Esophagus muscularis mucosa (tissue), 4 donors: ENCODE results near the gene SFMBT1. TPM values are rescaled to one million over a fixed set of nuclear protein-coding genes. Genes with fewer than 3 reads are reported as not detected.

Source experiments
- DNase-seq: peaks from one replicate; pipeline ENCODE4 v3.0.0-alpha.2; 2017; ENCODE audit errors: extremely low spot score
- H3K27ac ChIP-seq, 4 donors: fragments of 200-600 bp; sonication (generic); replicated peaks in 1 of 4; 1 replicate in 3 of 4; 2 replicates in 1 of 4; pipeline ENCODE4 v1.5.1; 2016 to 2019; ENCODE audit warnings: mild to moderate bottlenecking in 1 of 4
- H3K27me3 ChIP-seq, 4 donors: fragments of 200-600 bp; sonication (generic); one replicate each; pipeline versions ENCODE4 v1.5.1 to v1.6.0; 2016 to 2019
- H3K36me3 ChIP-seq, 4 donors: fragments of 200-600 bp; sonication (generic); one replicate each; pipeline ENCODE4 v1.5.1; 2016 to 2019
- H3K4me1 ChIP-seq, 4 donors: fragments of 200-600 bp; sonication (generic); one replicate each; pipeline ENCODE4 v1.5.1; 2016 to 2019
- H3K4me3 ChIP-seq, 4 donors: fragments of 200-600 bp; sonication (generic); 1 replicate in 2 of 4; 2 replicates in 2 of 4; pipeline ENCODE4 v1.5.1; 2016 to 2019; ENCODE audit warnings: mild to moderate bottlenecking in 4 of 4, moderate library complexity in 1 of 4
- H3K9me3 ChIP-seq, 4 donors: fragments of 200-600 bp; sonication (generic); 1 replicate in 3 of 4; 2 replicates in 1 of 4; pipeline ENCODE4 v1.5.1; 2016 to 2019
- CTCF ChIP-seq, 3 experiments: fragments of 200-600 bp in 2 of 3; fragments of 450-650 bp in 1 of 3; sonication (generic) in 2 of 3; IDR thresholded peaks; one replicate each; pipeline ENCODE4 v1.5.1; 2017 to 2019; ENCODE audit warnings: antibody characterized with exemption in 3 of 3, mild to moderate bottlenecking in 2 of 3, moderate library complexity in 1 of 3
- EP300 ChIP-seq: sonication (generic); formaldehyde crosslinking; IDR thresholded peaks from one replicate; pipeline ENCODE4 v1.6.1; 2017; ENCODE audit warnings: antibody characterized with exemption
- POLR2A ChIP-seq: fragments of 450-650 bp; IDR thresholded peaks from one replicate; pipeline ENCODE4 v1.6.1; 2017; ENCODE audit warnings: antibody characterized with exemption, moderate library complexity, mild to moderate bottlenecking, low read depth
- POLR2AphosphoS5 ChIP-seq, 2 donors: sonication (generic); formaldehyde crosslinking; IDR thresholded peaks; one replicate each; pipeline ENCODE4 v1.6.1; 2017; ENCODE audit warnings: antibody characterized with exemption in 2 of 2
- WGBS: methylation state at CpG from one replicate; pipeline ENCODE4 v1.1.5; 2018; 5-methylcytosine and 5-hydroxymethylcytosine counted together
- intact Hi-C: fragments of 100-400 bp; cut with DNase I; formaldehyde crosslinking; loops from one replicate; pipeline ENCODE4 v1.15.1; 2023
- total RNA-seq, 4 donors: library from RNA; depleted of rRNA; stranded (reverse); fragments of >200 nt; gene quantifications; one replicate each; pipeline versions ENCODE4 v1.1.0 to v1.2.1, GENCODE V29; 2016

Gene SFMBT1
- total RNA-seq, 4 donors from 2014 or later: 15.4 to 27.6 (median 21.4) TPM

- DNase-seq: no peak
- 86% methylated on average over 3 of the region's 4 CpGs for WGBS
- Histone ChIP-seq H3K9me3 (no peaks in the 10 kb centered on the region), H3K4me3 (no peak overlapping the region), H3K4me1 (peaks cover 5 to 30% (median 13%) of the 10 kb centered on the region in 4 donors), H3K27me3 (no peaks in the 10 kb centered on the region), H3K27ac (no peak overlapping the region), H3K36me3 (no peaks in the 10 kb centered on the region)
- TF ChIP-seq CTCF (IDR thresholded peaks at IDR 0.05) (no peak), EP300 (no peak), POLR2A (no peak), POLR2AphosphoS5 (IDR thresholded peaks at IDR 0.05) (no peak)
- intact Hi-C loops: no loop called here
Measured at GRCh38 chr3:53030619-53031449, 15.0 kb downstream of the SFMBT1 start.

GRCh38 chr3:53028641-53029040 lies 17.2 kb downstream of the SFMBT1 start:
- 93% methylated on average over 7 of the region's 7 CpGs for WGBS
- intact Hi-C loops: no loop called here
- Histone ChIP-seq H3K36me3 (no peaks in the 10 kb centered on the region), H3K4me3 (no peak overlapping the region), H3K9me3 (no peaks in the 10 kb centered on the region), H3K27ac (no peak overlapping the region), H3K27me3 (no peaks in the 10 kb centered on the region), H3K4me1 (peaks cover 5 to 22% (median 7%) of the 10 kb centered on the region in 4 donors)
- no peak for DNase-seq
- no peak for TF ChIP-seq CTCF (IDR thresholded peaks at IDR 0.05)
- TF ChIP-seq EP300: no peak
- TF ChIP-seq POLR2A: no peak
- TF ChIP-seq POLR2AphosphoS5 (IDR thresholded peaks at IDR 0.05): no peak

- Histone ChIP-seq H3K9me3 (no peaks in the 10 kb centered on the region), H3K27ac (no peak overlapping the region), H3K27me3 (no peaks in the 10 kb centered on the region), H3K36me3 (no peaks in the 10 kb centered on the region), H3K4me3 (no peak overlapping the region), H3K4me1 (peaks cover 5 to 19% (median 7%) of the 10 kb centered on the region in 4 donors)
- TF ChIP-seq CTCF (IDR thresholded peaks at IDR 0.05) (no peak), EP300 (no peak), POLR2AphosphoS5 (IDR thresholded peaks at IDR 0.05) (no peak), POLR2A (no peak)
- DNase-seq: peak; percentile 24
- intact Hi-C loops: no loop called here
- 79% methylated on average over 4 of the region's 4 CpGs for WGBS
Measured at GRCh38 chr3:53027254-53027844, 18.5 kb downstream of the SFMBT1 start.

GRCh38 chr3:53026382-53027162 lies 19.3 kb downstream of the SFMBT1 start:
- intact Hi-C loops: no loop called here
- peaks cover 5 to 15% (median 7%) of the 10 kb centered on the region in 4 donors for H3K4me1 ChIP-seq
- H3K4me3 ChIP-seq: no peak overlapping the region
- H3K9me3 ChIP-seq: no peaks in the 10 kb centered on the region
- 78% methylated on average over 10 of the region's 10 CpGs for WGBS
- no peaks in the 10 kb centered on the region for H3K27me3 ChIP-seq
- H3K27ac ChIP-seq: no peak overlapping the region
- no peak for TF ChIP-seq EP300
- no peak for TF ChIP-seq POLR2A
- TF ChIP-seq POLR2AphosphoS5 (IDR thresholded peaks at IDR 0.05): no peak
- TF ChIP-seq CTCF (IDR thresholded peaks at IDR 0.05): no peak
- peak; percentile 45 for DNase-seq
- no peaks in the 10 kb centered on the region for H3K36me3 ChIP-seq
